Nephron (organoid): ENCODE measurements around the gene IDH2.
"Not testable (repeated sequence)": the region's sequence is repeated elsewhere in the genome, so short reads cannot be mapped to it uniquely, and the experiment has no call there.

Experiments used
- H3K27ac Mint-ChIP-seq, 3 experiments: 2 replicates each; pipeline ENCODE4 v1.8.0; 2020; ENCODE audit warnings: mixed read lengths in 3 of 3, mild to moderate bottlenecking in 2 of 3, moderate library complexity in 1 of 3
- H3K27me3 Mint-ChIP-seq: 2 replicates; pipeline ENCODE4 v1.8.0; 2021; ENCODE audit warnings: low read depth, mild to moderate bottlenecking, moderate library complexity, mixed read lengths
- H3K36me3 Mint-ChIP-seq: 2 replicates; pipeline ENCODE4 v1.8.0; 2020; ENCODE audit warnings: low read depth, mixed read lengths
- H3K4me1 Mint-ChIP-seq: 2 replicates; pipeline ENCODE4 v1.8.0; 2020; ENCODE audit warnings: mixed read lengths
- H3K4me3 Mint-ChIP-seq, 3 experiments: 2 replicates each; pipeline ENCODE4 v1.8.0; 2020; ENCODE audit warnings: mild to moderate bottlenecking in 3 of 3, mixed read lengths in 3 of 3, moderate library complexity in 2 of 3
- H3K9me3 Mint-ChIP-seq: 2 replicates; pipeline ENCODE4 v1.8.0; 2020; ENCODE audit warnings: mixed read lengths
- TF ChIP-seq, protein P1 (sequence below), 3 experiments: fragments of 200-600 bp; sonication (generic); IDR thresholded peaks; one replicate each; pipeline ENCODE4 v1.5.0; 2021; ENCODE audit warnings: antibody characterized with exemption in 3 of 3; ENCODE audit not compliant: unreplicated experiment in 3 of 3

Gene IDH2

DNA sequence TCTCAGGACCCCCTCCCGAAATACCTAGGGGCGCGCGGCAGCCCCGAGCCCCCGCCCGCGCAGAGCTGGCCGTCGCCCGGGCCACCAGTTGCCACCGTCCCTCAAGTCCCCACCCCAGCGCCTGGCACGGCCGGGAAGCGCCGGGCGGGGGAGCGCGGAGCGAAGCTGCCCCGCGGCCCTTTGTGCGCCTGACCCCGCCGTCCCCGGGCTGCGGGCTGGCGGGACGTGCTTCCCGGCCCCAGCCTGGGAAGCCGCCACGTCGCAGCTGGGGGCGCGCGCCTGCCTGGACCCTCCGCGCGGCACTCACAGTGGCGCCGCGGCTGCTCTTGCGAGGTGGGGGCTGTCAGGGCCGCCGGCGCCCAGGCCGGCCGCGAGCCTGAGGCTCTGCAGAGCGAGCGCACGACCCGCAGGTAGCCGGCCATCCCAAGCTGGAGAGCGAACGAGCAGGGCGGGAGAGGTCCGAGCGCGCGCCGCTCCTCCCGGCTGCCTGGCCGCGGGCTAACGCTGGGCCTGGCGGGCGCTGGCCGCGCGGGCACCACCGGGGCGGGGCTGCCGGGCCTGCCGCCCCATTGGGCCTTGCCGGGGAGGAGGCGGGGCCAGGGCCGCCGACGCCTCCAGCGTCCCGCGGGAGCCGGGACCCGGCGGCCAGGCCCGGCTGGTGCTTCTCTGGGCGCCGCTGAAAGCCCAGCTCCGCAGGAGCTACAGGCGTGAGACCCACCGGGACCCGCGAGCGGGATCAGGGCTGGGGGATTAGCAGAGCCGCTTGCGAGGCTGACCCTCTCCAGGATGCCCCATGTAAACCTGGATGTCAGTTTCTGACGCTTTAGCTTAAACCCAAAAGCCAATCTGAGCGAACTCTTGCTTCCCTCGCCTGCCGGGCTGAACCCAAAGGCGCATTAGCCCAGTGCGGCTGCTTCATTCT, at the start of gene IDH2:
Gene IDH2 (minus strand): TSS at position 500 of the 922 bp plus-strand sequence. CDS start 78 bp downstream, at position 422.
- peak within 1 kb of the TSS; percentile 89 to 94 (median 92) for H3K27ac Mint-ChIP-seq
- H3K27me3 Mint-ChIP-seq, result no peaks in the 10 kb centered on the region
- no peaks in the 10 kb centered on the region for H3K36me3 Mint-ChIP-seq
- peaks cover 78% of the 10 kb centered on the region for H3K4me1 Mint-ChIP-seq
- no peaks in the 10 kb centered on the region for H3K9me3 Mint-ChIP-seq
- H3K4me3 Mint-ChIP-seq, result peak within 1 kb of the TSS; percentile 92 to 94 (median 93)
- TF ChIP-seq, protein P1, sequence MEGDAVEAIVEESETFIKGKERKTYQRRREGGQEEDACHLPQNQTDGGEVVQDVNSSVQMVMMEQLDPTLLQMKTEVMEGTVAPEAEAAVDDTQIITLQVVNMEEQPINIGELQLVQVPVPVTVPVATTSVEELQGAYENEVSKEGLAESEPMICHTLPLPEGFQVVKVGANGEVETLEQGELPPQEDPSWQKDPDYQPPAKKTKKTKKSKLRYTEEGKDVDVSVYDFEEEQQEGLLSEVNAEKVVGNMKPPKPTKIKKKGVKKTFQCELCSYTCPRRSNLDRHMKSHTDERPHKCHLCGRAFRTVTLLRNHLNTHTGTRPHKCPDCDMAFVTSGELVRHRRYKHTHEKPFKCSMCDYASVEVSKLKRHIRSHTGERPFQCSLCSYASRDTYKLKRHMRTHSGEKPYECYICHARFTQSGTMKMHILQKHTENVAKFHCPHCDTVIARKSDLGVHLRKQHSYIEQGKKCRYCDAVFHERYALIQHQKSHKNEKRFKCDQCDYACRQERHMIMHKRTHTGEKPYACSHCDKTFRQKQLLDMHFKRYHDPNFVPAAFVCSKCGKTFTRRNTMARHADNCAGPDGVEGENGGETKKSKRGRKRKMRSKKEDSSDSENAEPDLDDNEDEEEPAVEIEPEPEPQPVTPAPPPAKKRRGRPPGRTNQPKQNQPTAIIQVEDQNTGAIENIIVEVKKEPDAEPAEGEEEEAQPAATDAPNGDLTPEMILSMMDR (IDR thresholded peaks at IDR 0.05; ENCODE audit: unreplicated experiment in 3 of 3), result no peak

DNA sequence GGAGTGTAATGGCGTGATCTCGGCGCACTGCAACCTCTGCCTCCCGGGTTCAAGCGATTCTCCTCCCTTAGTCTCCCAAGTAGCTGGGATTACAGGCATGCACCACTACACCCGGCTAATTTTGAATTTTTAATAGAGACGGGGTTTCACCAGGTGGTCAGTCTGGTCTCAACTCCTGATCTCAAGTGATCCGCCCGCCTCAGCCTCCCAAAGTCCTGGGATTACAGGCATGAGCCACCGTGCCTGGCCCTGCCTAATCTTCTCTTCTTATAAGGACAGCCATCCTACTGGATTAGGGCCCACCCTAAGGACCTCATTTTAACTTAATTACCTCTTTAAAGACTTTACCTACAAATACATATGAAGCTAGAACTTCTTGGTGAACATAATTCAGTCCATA, 48.3 kb upstream of the IDH2 start:
- not testable (repeated sequence) for H3K36me3 Mint-ChIP-seq, H3K27me3 Mint-ChIP-seq, H3K4me3 Mint-ChIP-seq, H3K27ac Mint-ChIP-seq, H3K9me3 Mint-ChIP-seq
- H3K4me1 Mint-ChIP-seq, result peaks cover 19% of the 10 kb centered on the region

DNA sequence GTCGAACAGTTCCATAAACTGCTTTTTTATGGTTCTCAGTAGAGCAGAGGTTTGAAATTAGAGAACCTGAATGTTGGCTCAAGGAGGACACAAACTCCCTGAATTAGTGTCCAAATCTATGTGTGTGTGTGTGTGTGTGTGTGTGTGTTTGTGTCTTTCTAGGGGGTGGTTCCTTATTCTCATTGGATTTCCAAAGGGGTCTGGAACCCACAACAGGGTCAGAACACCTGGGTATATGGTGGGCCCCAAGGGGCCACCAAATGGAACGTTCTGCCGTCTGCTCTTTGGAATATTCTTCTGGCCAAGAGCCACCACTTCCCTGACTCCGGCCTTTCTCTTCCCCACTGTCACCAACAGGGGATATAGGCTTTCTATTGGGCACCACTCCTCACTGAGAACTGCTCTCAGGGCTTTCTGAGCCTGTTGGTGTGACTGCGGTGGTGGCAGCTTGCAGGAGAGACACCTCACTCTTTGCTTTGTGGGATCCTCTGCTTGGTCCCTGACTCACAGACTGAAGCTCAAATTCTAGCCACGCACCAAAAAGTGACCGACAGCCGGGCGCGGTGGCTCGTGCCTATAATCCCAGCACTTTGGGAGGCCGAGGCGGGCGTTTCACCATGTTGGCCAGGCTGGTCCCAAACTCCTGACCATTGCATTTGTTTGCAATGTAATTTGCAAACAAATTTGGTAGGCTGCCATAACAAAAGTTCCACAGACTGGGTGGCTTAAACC, 47.5 kb upstream of the IDH2 start:
- TF ChIP-seq, protein P1 (IDR thresholded peaks at IDR 0.05; ENCODE audit: unreplicated experiment in 3 of 3), result no peak
- Mint-ChIP-seq H3K27me3 (peaks cover 3% of the 10 kb centered on the region), H3K27ac (peak overlapping the region in 2 of 3 experiments; percentile 1 to 67), H3K4me3 (no peak overlapping the region), H3K9me3 (no peaks in the 10 kb centered on the region), H3K4me1 (peaks cover 22% of the 10 kb centered on the region), H3K36me3 (no peaks in the 10 kb centered on the region)

DNA sequence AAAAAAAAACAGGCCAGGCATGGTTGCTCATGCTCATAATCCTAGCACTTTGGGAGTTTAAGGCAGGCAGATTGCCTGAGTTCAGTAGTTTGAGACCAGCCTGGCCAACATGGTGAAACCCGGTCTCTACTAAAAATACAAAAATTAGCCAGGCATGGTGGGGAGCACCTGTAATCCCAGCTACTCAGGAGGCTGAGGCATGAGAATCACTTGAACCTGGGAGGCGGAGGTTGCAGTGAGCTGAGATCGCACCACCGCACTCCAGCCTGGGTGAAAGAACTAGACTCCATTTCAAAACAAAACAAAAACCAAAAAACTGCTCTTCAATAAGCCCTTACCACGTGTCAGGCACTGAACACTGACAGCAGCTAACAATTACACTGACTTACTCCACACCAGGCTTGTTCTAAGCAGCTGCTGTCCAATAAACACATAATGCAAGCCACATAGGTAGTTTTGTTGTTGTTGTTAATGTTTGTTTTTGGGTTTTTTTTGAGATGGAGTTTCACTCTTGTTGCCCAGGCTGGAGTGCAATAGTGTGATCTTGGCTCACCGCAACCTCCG, 44.0 kb upstream of the IDH2 start:
- not testable (repeated sequence) for H3K4me3 Mint-ChIP-seq, H3K27me3 Mint-ChIP-seq, H3K9me3 Mint-ChIP-seq, H3K27ac Mint-ChIP-seq, H3K36me3 Mint-ChIP-seq
- H3K4me1 Mint-ChIP-seq, result peaks cover 31% of the 10 kb centered on the region

DNA sequence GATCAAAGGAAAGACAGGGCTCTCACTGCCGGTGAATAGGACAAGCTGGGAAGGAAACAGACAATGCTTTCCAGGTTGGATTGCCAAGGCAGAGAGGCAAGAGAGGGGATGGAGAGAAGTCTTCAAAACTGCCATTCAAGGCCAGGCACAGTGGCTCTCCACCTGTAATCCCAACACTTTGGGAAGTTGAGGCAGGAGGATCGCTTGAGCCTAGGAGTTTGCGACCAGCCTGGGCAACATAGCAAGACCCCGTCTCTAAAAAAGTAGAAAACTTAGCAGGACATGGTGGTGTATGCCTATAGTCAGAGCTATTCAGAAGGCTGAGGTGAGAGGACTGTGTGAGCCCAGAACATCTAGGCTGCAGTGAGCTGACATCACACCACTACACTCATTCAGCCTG, 43.5 kb upstream of the IDH2 start:
- peaks cover 6% of the 10 kb centered on the region for H3K27me3 Mint-ChIP-seq
- no peak overlapping the region for H3K27ac Mint-ChIP-seq
- no peaks in the 10 kb centered on the region for H3K36me3 Mint-ChIP-seq
- H3K4me1 Mint-ChIP-seq, result peaks cover 34% of the 10 kb centered on the region
- TF ChIP-seq, protein P1 (IDR thresholded peaks at IDR 0.05; ENCODE audit: unreplicated experiment in 3 of 3), result no peak
- H3K4me3 Mint-ChIP-seq, result no peak overlapping the region
- no peaks in the 10 kb centered on the region for H3K9me3 Mint-ChIP-seq

DNA sequence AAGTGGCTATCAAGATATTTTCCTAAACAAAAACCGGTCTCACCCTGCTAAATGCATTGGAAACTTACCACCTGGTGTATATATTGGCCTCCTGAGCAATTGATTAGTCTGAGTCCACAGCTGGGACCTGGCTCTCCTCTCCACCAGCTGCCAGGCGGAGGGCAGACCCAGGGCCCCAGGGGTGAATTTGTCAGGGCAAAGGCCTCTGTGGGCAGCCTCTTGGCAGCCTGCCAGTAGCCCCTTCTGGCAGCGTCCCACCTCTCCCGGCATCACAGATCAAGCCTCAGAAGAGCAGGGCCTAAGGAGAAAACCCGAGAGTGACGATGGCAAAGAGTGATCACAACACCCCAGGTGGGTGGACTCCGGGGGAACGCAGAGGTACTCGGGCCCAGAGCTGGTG, 43.0 kb upstream of the IDH2 start:
- Mint-ChIP-seq H3K36me3 (no peaks in the 10 kb centered on the region), H3K4me1 (peaks cover 34% of the 10 kb centered on the region), H3K27me3 (peaks cover 3% of the 10 kb centered on the region), H3K27ac (peak overlapping the region in 2 of 3 experiments; percentile 6 to 28), H3K9me3 (no peaks in the 10 kb centered on the region), H3K4me3 (no peak overlapping the region)
- TF ChIP-seq, protein P1 (IDR thresholded peaks at IDR 0.05; ENCODE audit: unreplicated experiment in 3 of 3), result no peak
